HEK293 (cell line): ENCODE results near the gene MED8.

Experiments
- GLIS2 ChIP-seq: fragments of 450-650 bp; formaldehyde crosslinking; IDR thresholded peaks from 2 replicates; pipeline ENCODE4 v1.5.1; 2016; ENCODE audit warnings: missing biosample characterization, missing genetic modification characterization
- HOXA7 ChIP-seq: sonication (generic); formaldehyde crosslinking; IDR thresholded peaks from 2 replicates; pipeline ENCODE4 v1.8.1; 2022; ENCODE audit warnings: missing genetic modification reagents, borderline replicate concordance
- PRDM1 ChIP-seq: fragments of 450-650 bp; formaldehyde crosslinking; IDR thresholded peaks from 2 replicates; pipeline ENCODE4; 2016; ENCODE audit warnings: missing biosample characterization, missing genetic modification characterization
- PRDM2 ChIP-seq: fragments of 450-650 bp; formaldehyde crosslinking; IDR thresholded peaks from 2 replicates; pipeline ENCODE4 v1.5.1; 2016; ENCODE audit warnings: missing biosample characterization, missing genetic modification characterization, borderline replicate concordance
- ZBTB26 ChIP-seq: fragments of 450-650 bp; formaldehyde crosslinking; optimal IDR thresholded peaks from 2 replicates; pipeline ENCODE3; 2016; ENCODE audit warnings: missing biosample characterization, mild to moderate bottlenecking, missing genetic modification characterization
- ZNF114 ChIP-seq: fragments of 450-650 bp; formaldehyde crosslinking; IDR thresholded peaks from 2 replicates; pipeline ENCODE4 v1.5.0; 2017; ENCODE audit warnings: missing biosample characterization, missing genetic modification characterization
- ZNF174 ChIP-seq: fragments of 450-650 bp; formaldehyde crosslinking; IDR thresholded peaks from 2 replicates; pipeline ENCODE4 v1.5.0; 2017; ENCODE audit warnings: missing biosample characterization, mild to moderate bottlenecking, missing genetic modification characterization
- ZNF184 ChIP-seq: fragments of 450-650 bp; IDR thresholded peaks from 2 replicates; pipeline ENCODE4 v1.5.1; 2018; ENCODE audit warnings: missing biosample characterization, mild to moderate bottlenecking, missing genetic modification characterization
- ZNF214 ChIP-seq: fragments of 450-650 bp; formaldehyde crosslinking; IDR thresholded peaks from 2 replicates; pipeline ENCODE4 v1.5.1; 2017; ENCODE audit warnings: missing biosample characterization, mild to moderate bottlenecking, missing genetic modification characterization, borderline replicate concordance
- ZNF221 ChIP-seq: fragments of 450-650 bp; formaldehyde crosslinking; IDR thresholded peaks from 2 replicates; pipeline ENCODE4 v1.5.1; 2017; ENCODE audit warnings: missing biosample characterization, missing genetic modification characterization, borderline replicate concordance
- ZNF292 ChIP-seq: fragments of 450-650 bp; formaldehyde crosslinking; IDR thresholded peaks from 2 replicates; pipeline ENCODE4 v1.5.1; 2016; ENCODE audit warnings: low read depth, missing biosample characterization, missing genetic modification characterization, borderline replicate concordance
- ZNF324 ChIP-seq: fragments of 450-650 bp; formaldehyde crosslinking; IDR thresholded peaks from 2 replicates; pipeline ENCODE4 v1.5.1; 2016; ENCODE audit warnings: missing biosample characterization, missing genetic modification characterization
- ZNF473 ChIP-seq: fragments of 450-650 bp; formaldehyde crosslinking; IDR thresholded peaks from 2 replicates; pipeline ENCODE4 v1.5.1; 2017; ENCODE audit warnings: missing biosample characterization, missing genetic modification characterization
- ZNF514 ChIP-seq: fragments of 450-650 bp; formaldehyde crosslinking; IDR thresholded peaks from 2 replicates; pipeline ENCODE4 v1.5.1; 2016; ENCODE audit warnings: missing biosample characterization, missing genetic modification characterization
- ZNF530 ChIP-seq: fragments of 450-650 bp; formaldehyde crosslinking; IDR thresholded peaks from 2 replicates; pipeline ENCODE4 v1.5.1; 2016; ENCODE audit warnings: low read depth, missing biosample characterization, missing genetic modification characterization
- ZNF692 ChIP-seq: fragments of 450-650 bp; formaldehyde crosslinking; IDR thresholded peaks from 2 replicates; pipeline ENCODE4 v1.5.1; 2016; ENCODE audit warnings: missing biosample characterization, missing genetic modification characterization
- ZNF830 ChIP-seq: fragments of 450-650 bp; IDR thresholded peaks from 2 replicates; pipeline ENCODE4 v1.5.0; 2018; ENCODE audit warnings: missing biosample characterization, missing genetic modification characterization, low read depth, mild to moderate bottlenecking, moderate library complexity

The MED8 gene

GRCh38 chr1:43358746-43359693 is 30.6 kb downstream of the MED8 start, which contains the start of gene CDC20 (continued):
- TF ChIP-seq PRDM2 (tag by site-specific recombination) (no peak), HOXA7 (CRISPR knock-in tag) (no peak), ZNF292 (tag by site-specific recombination) (no peak), ZNF174 (tag by site-specific recombination) (no peak), ZNF324 (tag by site-specific recombination) (no peak; the same call in 1 of the 2 replicates), GLIS2 (tag by site-specific recombination) (peak; percentile 87), ZNF184 (tag by site-specific recombination) (no peak), ZNF692 (tag by site-specific recombination) (peak; percentile 81), PRDM1 (tag by site-specific recombination) (peak; percentile 48), ZNF473 (tag by site-specific recombination) (no peak), ZNF221 (tag by site-specific recombination) (no peak), ZBTB26 (peak; percentile 45), ZNF530 (tag by site-specific recombination) (no peak), ZNF114 (tag by site-specific recombination) (no peak), ZNF830 (tag by site-specific recombination) (no peak), ZNF514 (no peak), ZNF214 (tag by site-specific recombination) (no peak)
